HFFc6 (cell line): ENCODE results near the gene ZNF496. TPM values are rescaled to one million over a fixed set of nuclear protein-coding genes. Genes with fewer than 3 reads are reported as not detected.

Source experiments
- DNase-seq: peaks from one replicate; pipeline ENCODE4 v3.0.0-alpha.2; 2018
- H3K27ac Mint-ChIP-seq: 2 replicates; pipeline ENCODE4 v1.8.0; 2020; ENCODE audit warnings: mild to moderate bottlenecking, mixed read lengths
- H3K27me3 Mint-ChIP-seq: 2 replicates; pipeline ENCODE4 v1.8.0; 2021; ENCODE audit warnings: mild to moderate bottlenecking, moderate library complexity, mixed read lengths; ENCODE audit not compliant: insufficient read depth
- H3K36me3 Mint-ChIP-seq: 2 replicates; pipeline ENCODE4 v1.8.0; 2021; ENCODE audit warnings: low read depth, mixed read lengths
- H3K4me1 Mint-ChIP-seq: 2 replicates; pipeline ENCODE4 v1.8.0; 2020; ENCODE audit warnings: low read depth, mixed read lengths
- H3K4me3 Mint-ChIP-seq: 2 replicates; pipeline ENCODE4 v1.8.0; 2020; ENCODE audit warnings: mild to moderate bottlenecking, moderate library complexity, mixed read lengths
- H3K9me3 Mint-ChIP-seq: 2 replicates; pipeline ENCODE4 v1.8.0; 2020; ENCODE audit warnings: mild to moderate bottlenecking, mixed read lengths
- CTCF ChIP-seq: fragments of 200-600 bp; sonication (generic); IDR thresholded peaks from 2 replicates; pipeline ENCODE4 v1.5.0; 2021; ENCODE audit warnings: antibody characterized with exemption, mild to moderate bottlenecking
- total RNA-seq, 6 experiments: library from RNA; stranded (reverse); fragmentation: NEBNext Ultra II Directional; extraction: Animal tissue kit (Norgen Biotek cat#: 25700); gene quantifications; 2 replicates in 1 of 6; 3 replicates in 5 of 6; pipeline ENCODE4 v1.2.3, GENCODE V29; 2021

Gene ZNF496
- total RNA-seq, 6 experiments from 2014 or later: 13.7 to 19.9 (median 17.1) TPM

GRCh38 chr1:247303216-247303615, 28.5 kb downstream of the ZNF496 start:
- H3K36me3 Mint-ChIP-seq: peaks cover 62% of the 10 kb centered on the region
- no peak overlapping the region for H3K4me3 Mint-ChIP-seq

DNA sequence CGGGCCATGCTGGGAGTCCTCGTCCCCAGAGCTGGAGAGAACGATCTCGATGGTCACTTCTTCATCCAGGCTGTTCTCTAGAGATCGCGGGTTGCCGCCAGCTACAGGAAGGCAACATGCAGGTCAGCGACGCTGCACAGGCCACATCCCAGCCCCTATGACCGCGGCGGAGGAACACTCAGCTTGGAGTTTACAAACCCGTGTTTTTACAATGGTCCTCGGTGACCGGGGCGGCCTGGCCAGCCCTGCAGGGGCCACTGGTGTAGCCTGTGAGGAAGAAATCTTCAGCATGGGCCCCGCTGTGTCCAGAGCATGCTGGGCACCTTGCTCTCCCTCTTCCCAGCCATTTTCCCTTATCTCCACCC, 30.5 kb downstream of the ZNF496 start:
- no peak for DNase-seq
- no peak overlapping the region for H3K4me3 Mint-ChIP-seq
- no peak overlapping the region for H3K27ac Mint-ChIP-seq
- H3K4me1 Mint-ChIP-seq: no peaks in the 10 kb centered on the region
- TF ChIP-seq CTCF: no peak
- H3K36me3 Mint-ChIP-seq: peaks cover 47% of the 10 kb centered on the region
- H3K27me3 Mint-ChIP-seq: peaks cover 5% of the 10 kb centered on the region; the same call in 1 of the 2 replicates
- no peaks in the 10 kb centered on the region for H3K9me3 Mint-ChIP-seq

More at GRCh38 chr1:247303216-247303615, 28.5 kb downstream of the ZNF496 start:
- no peak for DNase-seq
- Mint-ChIP-seq H3K27me3 (no peaks in the 10 kb centered on the region), H3K9me3 (no peaks in the 10 kb centered on the region), H3K27ac (no peak overlapping the region), H3K4me1 (no peaks in the 10 kb centered on the region)
- TF ChIP-seq CTCF: no peak

DNA sequence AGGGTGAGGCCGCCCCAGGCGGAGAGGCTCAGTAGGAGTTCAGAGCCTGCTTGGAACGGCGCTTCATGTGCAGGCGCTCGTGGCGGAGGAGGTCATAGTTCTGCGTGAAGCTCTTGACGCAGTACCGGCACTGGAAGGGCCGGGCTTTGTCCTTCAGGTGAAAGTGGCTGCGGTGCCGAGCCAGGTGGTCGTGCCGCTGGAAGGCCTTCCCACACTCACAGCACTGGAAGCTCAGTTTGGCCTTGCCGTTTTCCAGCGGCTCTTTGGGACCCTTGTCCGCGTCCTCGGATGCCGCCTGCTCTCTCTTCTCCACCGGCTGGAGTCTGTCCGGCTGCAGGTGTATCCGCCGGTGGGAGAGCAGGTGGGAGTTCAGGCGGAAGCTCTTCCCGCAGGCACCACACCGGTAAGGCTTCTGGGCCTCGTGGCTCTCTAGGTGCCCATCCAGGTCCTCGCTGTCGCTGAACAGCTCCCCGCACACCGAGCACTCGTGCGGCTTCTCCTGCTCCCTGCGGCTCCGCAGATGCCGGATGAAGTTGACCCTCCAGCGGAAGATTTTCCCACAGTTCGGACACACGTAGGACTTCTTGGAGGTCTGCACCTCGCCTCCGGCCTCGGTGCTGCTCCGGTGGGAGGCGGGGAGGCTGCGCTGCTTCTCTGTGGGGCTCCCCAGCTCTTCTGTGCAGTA, 31.0 kb downstream of the ZNF496 start:
- Mint-ChIP-seq H3K27ac (no peak overlapping the region), H3K4me3 (no peak overlapping the region), H3K4me1 (peaks cover under 1% of the 10 kb centered on the region), H3K36me3 (peaks cover 47% of the 10 kb centered on the region), H3K27me3 (peaks cover 5% of the 10 kb centered on the region; the same call in 1 of the 2 replicates), H3K9me3 (no peaks in the 10 kb centered on the region)
- no peak for TF ChIP-seq CTCF
- no peak for DNase-seq

DNA sequence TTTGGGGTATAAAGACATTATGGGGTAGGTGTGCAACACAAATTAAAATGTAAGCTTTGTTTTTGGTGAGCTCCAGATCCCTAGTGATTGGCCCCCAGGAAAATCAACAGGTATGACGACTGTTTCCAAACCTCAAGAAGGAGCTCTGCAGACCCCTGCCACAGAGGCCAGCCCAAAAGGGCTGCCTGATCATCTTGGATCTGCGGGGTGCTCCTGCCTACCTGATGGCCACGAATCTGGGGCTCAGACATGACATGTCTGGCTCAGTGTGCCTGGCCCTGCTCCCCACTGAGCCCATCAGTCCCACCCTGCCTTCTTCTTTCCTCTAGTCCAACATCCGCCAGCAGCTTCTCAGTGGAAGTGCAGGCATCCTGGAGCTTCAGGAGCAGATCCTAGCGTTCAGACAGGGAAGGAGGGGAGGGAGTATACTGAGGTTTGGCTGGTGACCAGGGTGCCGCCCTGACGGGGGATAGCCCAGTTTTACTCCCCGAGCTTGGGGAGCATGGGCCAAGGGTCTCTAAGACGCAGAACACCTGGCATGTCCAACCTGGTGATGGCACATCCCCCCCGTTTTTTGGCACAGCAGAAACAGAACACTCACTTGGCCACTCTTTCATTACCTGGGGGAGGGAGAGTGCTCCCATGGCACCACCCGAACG, 31.8 kb downstream of the ZNF496 start:
- Mint-ChIP-seq H3K36me3 (peaks cover 45% of the 10 kb centered on the region), H3K27ac (no peak overlapping the region), H3K27me3 (peaks cover 5% of the 10 kb centered on the region; the same call in 1 of the 2 replicates), H3K4me3 (no peak overlapping the region), H3K9me3 (no peaks in the 10 kb centered on the region), H3K4me1 (peaks cover 8% of the 10 kb centered on the region)
- no peak for DNase-seq
- TF ChIP-seq CTCF: no peak

GRCh38 chr1:247298701-247299100, 33.0 kb downstream of the ZNF496 start:
- H3K9me3 Mint-ChIP-seq: no peaks in the 10 kb centered on the region
- H3K27ac Mint-ChIP-seq: no peak overlapping the region
- no peak overlapping the region for H3K4me3 Mint-ChIP-seq
- H3K27me3 Mint-ChIP-seq: peaks cover 5% of the 10 kb centered on the region; the same call in 1 of the 2 replicates
- TF ChIP-seq CTCF: no peak
- DNase-seq: no peak
- H3K4me1 Mint-ChIP-seq: peaks cover 20% of the 10 kb centered on the region
- H3K36me3 Mint-ChIP-seq: peaks cover 36% of the 10 kb centered on the region
